Limb (tissue), 2 donors: ENCODE results near the gene LDLRAP1.

ENCODE experiments used
- DNase-seq, 2 donors: peaks; one replicate each; pipeline ENCODE4 v3.0.0-alpha.2; 2016; ENCODE audit errors: extremely low spot score in 2 of 2

Gene LDLRAP1

DNA sequence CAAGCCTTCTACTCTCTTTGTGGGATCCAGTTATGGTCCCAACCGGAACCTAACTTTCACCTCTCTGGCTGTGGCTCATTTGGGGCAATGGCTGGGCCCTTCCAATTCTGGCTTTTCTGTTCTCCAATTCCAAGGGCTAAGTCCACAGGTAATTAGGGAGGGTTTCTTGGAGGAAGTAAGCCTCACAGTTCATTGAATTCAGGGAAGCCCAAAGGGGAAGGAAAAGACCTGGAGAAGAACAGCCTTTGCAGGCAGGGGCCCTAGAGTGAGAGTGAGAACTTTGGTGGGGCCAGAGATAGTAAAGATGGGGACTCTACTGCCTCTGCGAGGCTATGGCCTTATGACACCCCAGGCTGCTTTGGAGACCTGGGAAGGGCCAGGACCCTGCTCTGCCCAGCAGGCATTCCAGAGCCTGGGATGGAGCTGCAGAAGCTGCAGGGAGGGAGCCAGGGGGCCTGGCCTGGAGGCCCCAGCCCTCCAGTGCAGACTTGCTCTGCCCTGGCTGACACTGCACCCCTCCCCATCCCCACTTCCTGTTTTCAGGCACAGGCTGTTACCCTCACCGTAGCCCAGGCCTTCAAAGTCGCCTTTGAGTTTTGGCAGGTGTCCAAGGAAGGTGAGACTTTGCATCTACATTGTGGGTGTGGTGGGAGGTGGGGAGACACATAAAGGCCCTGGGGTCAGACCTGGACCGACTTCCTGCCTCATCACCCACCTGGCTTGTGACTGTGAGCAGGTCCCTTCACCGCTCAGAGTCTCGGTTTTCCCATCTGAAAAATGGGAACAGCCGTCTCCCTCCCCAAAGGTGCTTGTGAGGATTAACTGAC lies 18.9 kb downstream of the LDLRAP1 start:
- no peak for DNase-seq

DNA sequence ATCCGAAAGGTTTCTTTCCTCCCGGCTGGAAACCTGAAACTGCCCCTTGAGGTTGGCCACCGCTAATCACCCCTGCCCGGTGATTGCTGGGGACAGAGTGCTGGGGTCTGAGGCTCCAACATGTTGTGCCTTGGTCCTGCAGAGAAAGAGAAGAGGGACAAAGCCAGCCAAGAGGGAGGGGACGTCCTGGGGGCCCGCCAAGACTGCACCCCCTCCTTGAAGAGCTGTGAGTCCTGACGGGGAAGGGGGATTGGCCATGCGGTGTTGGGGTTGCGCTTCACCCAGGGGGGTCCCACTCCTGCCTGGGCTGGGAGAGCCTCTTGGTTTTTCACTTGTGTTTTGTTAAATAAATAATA lies 19.5 kb downstream of the LDLRAP1 start:
- no peak for DNase-seq

DNA sequence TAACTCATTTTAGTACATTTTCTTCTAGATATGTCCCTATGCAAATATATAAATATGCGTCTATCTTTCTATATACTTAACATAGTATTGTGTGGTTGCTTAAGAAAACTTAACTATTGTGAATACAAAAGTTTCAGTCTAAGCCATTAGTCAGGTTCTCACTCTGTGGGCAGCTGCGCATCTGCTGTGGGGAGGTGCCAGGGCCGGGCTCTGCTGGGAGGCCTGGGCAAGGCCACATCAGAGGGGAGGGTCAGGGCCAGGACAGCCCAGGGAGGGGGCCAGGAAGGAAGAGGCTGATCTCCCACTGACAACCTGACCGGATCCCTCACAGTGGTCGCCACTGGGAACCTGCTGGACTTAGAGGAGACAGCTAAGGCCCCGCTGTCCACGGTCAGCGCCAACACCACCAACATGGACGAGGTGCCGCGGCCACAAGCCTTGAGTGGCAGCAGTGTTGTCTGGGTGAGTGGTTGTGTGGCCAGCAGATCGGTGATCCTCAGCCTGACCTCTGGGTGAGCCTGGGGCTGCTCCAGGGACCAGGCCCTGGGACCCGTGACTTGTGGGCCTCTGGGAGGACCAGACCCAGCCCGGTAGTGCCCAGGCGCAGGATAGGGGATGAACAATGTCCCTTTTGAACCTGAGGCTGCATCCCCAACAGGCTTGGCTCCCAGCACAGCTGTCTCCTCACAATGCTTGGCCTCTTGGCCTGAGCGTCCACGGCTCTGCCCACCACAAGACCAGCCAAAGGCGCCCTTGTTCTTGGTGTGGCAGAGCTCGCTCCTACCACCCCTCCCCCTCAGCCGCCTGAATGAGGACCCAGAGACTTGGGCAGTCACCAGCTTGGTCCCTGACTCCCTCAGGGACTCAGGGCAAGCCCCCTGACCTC lies 20.2 kb downstream of the LDLRAP1 start:
- no peak for DNase-seq

DNA sequence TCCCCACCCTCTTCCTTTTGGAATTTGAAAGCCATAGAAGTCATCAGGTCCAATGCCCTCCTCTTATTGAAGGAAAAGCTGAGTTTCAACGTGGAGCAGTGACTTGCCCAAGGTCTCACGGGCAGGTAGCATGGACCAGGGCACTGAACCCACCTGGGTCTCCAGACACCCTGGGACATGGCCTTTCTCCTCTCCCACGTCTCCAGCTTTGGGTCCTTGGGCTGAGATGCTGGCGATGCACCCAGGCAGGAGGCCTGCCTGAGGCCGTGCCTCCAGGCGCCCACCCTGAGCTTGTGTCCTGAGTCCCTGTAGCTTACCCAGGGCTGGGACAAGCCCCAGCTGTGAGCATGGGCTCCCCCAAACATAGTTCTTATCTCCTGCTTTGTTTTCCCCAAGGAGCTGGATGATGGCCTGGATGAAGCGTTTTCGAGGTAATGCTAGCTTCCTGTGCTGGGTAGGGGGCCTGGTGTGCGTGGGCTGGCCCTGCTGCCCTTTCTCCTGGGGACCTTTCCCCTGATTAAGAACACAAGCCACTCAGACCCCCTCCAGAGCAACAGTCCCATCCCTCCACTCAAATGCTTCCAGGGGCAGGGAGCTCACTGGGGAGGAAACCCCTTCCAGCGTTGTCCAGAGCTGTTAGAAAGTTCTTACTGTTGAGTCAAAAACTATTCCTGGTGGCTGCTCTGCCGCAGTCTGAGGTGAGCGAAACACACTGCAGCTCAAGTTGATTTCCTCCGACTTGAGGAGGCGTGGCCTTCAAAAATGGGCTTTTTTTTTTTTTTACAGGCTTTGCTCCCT lies 21.6 kb downstream of the LDLRAP1 start:
- DNase-seq = no peak

DNA sequence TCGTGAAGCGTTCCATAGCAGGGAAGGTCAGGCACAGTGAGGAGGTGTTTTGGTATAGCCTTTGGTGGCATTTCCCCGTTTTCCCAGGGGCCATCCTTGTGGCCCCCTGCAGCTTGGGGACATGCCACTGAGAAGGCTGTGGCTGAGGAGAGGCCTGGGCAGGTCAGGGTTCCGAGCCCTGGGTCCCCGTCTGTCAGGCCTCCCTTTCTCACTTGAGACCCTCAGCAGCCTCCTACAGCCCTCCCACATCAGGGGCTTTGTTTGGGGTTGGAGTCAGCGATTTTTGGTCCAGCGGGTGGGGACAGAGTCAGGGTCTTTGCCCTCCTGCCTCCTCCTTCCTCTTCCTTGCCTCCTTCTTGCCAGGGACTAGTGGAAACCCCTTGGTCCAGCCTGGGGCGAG lies 22.2 kb downstream of the LDLRAP1 start:
- DNase-seq = no peak

DNA sequence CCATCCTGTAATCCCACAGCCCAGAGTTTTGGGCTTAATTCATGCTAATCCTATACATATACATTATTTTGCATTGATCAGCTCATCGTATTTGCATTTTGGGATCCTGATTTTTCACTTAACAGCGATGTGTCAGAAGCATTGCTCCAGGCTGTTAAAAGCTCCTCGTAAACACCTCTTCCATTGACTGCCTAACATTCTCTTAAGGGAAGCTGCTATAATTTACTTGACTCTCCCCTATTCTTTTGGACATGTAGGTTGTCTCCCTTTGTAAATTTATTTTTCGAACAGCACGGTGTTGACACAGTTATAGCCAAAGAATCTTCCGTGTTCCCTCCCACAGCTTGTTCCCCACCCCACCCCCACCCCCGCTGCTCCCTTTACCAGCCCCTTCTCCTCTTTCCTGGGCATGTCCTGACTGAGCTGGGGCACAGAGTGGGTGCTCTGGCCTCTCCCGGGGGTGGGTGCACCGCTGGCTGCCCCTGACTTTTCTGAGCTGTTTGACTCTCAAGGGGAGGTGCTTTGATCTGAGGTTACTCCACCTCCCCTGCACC lies 22.8 kb downstream of the LDLRAP1 start:
- no peak for DNase-seq

DNA sequence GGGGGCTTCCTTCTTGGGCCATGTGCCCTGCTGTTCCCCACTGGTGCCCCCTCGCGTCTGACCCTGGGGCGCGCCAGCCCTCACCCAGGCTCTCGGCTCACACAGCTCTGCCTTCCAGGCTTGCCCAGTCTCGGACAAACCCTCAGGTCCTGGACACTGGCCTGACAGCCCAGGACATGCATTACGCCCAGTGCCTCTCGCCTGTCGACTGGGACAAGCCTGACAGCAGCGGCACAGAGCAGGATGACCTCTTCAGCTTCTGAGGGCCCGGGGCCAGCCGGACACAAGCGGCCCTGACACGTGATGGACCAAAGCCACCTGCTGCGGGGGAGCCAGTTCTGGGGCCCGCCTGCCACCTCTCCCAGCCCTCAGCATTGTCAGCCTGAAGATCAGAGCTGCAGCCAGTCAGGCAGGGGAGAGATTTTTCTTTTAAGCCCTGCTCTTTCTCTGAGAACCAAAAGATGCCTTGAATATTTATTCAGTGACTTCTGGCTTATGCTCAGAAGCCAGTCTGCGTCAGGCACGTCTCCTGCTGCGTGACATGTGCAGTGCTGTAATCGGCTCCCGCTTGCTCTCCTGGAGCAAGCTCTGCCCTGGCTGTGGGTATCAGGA lies 23.4 kb downstream of the LDLRAP1 start:
- no peak for DNase-seq

DNA sequence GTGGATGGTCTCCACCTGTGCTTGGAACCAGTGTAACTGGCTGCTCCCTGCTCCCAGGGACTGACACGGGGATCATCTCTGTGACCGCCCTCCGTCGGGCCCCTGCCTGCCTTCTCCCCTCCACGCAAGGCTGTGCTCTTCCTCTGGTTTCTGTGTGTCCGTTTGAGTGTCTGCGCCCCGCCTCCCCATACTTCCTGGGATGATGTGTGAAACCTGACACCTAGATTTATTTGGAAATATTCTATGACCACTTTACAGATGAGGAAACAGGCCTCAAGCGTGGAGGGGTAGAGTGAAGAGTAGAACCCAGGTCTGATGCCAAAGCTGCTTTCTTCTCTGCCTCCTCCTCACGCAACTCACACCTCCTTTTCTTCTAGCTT lies 24.3 kb downstream of the LDLRAP1 start:
- no peak for DNase-seq

DNA sequence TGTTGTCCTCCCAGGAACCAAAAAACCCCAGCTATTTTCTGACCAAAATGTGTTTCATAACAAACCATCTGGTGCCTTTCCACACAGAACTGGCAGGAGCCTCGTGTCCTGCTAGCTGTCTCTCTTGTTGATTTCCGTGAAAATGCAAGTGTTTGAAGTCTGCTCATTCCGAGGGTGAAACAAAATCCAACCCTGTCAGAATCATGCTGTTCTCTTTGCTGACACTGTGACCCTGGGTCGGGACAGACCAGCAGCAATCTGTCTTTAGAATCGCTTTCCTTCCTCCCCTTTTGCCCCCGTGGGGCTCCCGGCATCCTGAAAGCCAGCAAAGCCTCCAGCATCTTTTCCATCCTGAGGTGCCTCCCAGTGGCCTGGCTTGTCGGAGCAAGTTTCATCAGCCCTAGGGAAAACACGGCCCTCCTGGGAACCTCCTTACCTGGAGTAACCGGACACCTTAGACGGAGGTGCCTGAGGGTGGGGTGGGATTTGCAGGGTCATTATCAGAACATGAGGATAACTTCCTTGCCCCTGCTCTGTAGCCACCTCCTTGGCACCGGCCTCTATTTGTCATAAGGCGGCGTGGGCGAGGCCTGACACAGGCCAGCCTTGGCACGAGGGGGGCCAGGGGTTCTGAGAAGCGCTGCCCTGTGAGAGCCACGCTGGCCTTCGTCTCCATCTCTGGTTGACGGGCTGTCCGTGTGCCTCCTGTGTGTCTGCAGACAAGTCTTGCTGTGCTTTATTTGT lies 24.9 kb downstream of the LDLRAP1 start:
- DNase-seq = no peak

DNA sequence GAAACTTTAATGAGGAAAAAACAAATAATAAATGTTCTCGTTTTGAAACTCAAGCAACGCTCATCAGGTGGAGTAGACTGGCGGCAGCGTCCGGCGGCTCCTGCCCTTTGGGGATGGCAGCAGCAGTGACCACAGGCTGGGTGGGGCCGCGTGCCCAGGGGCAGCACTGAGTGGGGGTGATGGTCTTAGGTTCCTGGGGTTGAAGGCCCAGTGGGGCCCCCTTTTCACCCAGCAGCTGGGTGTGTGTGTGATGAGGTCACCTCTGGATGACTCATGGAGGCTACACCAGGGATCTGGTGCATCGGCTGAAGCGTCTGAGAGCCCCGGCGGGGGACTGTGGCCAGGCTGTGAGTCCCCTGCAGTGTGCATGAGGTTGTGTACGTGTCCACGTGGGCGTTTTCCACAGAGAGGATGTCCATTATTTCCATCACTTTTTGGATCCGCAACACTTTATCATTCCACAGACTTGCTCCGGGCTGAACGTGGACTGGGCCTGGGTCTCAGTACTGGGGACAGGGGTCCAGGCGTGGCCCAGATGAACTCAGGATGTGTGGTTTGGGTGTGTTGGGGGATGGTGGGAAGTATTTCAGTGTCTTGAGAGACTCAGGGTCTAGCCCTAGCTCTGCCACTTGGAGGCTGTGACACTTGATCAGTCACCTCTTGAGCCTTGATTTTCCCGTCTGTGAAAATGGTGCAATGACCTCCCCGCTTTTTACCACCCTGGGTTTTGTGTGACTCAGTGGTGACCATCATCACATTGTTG lies 25.6 kb downstream of the LDLRAP1 start:
- no peak for DNase-seq

DNA sequence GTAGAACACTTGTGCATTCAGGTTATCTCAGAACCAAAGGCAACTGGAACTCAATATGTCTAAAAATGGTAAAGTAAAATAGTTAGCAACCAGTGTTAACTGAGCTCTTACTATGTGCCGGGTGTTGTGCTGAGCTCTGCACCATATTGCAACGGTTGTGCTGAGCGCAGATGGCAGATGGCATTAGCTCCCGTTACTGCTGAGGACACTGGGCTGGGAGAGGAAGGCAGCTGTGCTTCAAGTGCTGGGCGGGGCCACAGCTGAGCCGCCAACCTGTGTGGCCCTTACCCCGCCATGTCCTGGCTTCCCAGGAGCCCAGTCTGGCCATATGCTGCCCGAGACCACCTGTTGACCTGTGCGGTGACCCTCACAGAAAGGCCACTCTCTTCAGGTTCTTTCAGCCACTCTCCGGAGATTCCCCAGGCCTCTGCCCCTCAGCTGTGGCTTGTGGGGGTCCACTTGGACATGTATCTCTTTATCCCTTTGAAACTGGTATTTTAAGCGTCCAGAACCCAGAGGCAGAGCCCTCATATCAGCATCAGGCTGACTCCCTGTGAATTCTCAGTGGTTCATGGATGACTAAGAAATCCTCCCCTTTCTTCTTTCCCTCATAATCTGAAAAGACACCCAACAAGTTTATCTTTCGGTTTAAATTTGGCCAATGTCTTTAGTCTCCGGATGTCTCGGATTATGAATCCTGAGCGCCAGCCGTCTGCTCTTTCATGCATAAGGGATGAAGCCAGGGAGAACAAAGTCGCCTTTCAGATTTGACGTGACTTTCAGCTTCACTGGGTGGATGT lies 26.4 kb downstream of the LDLRAP1 start:
- no peak for DNase-seq

DNA sequence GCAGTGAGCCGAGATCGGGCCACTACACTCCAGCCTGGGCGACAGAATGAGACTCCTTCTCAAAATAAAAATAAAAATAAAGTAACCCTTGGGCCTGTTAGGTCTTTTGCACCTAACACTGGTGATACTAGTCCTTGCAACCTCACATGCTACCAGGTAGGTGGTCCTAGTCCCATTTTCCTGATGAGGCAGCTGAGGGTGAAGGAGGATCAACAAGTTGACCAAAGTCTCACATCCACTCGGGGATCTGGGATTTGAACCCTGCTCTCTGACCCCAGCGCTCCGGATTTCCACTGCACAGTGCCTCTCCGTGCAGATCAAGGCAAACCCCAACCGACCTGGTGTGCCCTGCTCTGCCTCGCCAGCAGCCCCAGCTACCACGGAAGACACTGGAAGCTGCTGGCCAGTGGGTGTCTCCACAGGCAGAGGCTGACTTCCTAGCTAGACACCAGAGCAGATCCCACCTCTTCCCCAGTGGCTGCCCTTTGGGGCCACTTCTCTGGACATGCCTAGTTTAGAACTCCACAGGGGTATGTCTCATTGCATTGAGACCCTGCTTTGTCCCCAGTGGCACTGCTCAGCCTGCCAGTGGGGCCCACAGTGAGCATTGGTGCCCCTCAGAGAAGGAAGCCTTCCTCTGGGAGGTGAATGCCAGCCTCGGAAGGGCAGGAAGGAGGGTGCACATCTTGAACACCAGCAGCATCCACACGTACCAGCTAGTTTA lies 27.6 kb downstream of the LDLRAP1 start:
- no peak for DNase-seq

DNA sequence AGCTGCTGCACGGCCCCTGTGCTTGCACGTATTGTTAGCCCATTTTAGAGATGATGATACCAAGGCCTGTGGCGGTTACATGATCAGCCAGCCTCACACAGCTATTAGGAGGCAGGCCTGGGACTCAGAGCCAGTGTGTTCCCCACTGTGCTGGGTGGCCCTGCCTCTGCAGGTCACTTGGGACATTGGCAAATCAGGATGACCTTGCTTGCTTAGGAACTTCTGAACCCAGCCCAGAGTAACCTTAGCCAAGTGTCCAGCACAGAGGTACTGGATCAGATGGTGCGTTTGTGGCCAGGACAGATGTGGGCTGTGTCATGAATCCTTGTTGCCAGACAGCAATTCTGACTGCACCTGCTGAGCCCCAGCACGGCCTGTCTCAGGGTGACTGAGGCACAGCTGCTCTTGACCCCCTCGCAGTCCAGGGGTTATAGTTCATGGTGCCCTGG lies 28.1 kb downstream of the LDLRAP1 start:
- no peak for DNase-seq

DNA sequence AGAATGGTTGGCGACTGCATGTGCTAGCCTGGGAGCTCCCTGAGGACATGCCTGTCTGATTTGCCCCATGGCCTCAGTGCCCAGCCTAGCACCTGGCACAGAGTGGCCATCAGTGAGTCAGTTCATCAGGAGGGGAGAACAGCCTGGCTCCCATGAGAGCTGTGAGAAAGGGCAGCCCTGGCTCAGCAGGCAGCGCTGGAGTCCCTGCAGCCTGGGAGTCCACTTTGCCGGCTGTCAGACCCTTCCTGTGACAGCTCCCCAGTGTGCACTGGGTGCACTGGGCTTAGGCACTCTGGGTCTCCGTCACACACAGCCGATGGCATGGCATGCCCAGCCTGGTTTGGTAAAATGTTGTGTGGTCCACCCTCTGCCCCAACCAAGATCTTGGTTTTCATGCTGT lies 28.7 kb downstream of the LDLRAP1 start:
- no peak for DNase-seq

DNA sequence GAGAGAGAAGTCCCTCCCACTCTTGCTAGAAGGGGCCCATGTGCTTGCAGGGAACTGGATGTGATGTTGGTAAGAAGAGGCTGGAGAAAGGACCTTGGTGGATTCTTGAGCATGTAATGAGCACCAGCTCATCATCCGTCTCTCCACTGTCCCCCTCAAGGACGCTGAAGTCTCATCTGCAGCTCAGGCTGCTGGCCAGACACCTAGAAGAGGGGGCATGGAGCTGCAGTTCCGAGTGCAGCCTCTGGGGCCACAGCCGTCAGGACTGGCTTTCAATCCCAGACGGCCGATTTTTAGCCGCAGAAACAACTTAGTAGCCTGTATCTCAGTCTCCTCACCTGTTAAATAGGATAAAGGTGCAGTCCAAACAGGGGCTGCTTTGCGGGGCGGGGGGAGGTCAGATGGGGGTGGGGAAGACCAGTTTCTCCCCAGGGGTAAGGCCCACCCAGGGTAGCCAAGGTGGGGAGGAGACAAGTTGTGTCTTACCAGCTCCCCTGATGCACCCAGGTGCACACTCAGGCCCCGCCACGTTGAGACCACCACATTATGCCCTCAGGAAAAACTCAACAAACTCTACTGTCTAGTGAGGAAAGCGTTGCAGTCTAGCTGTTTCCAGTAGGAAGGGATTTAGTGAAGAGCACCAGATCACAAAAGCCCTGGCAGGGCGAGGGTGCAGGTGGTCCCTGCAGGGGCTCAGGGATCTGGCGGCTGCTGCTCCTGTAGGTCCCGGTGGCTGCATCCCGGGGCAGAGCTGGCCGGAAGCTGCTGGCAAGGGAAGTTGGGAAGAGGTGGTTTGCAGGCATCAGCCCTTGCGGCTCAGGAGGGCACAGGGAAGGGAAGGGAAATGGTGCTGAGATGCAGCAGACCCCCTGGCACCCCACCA lies 29.5 kb downstream of the LDLRAP1 start:
- no peak for DNase-seq

DNA sequence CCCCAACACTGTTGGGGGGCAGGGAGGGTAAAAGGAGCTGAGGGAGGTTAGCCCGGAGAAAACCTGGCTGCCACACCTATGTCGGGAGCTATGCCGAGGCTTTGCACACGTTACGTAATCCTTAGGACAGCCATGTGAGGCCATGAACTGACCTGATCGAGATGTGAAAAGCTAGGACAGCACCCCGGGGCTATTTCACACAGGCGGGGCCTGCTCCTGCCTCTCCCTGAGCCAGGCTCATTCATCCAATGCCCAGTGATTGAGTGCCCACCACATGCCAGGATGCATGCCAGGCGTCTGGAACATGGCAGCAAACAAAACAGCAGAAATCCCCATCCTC lies 30.2 kb downstream of the LDLRAP1 start:
- DNase-seq = no peak

DNA sequence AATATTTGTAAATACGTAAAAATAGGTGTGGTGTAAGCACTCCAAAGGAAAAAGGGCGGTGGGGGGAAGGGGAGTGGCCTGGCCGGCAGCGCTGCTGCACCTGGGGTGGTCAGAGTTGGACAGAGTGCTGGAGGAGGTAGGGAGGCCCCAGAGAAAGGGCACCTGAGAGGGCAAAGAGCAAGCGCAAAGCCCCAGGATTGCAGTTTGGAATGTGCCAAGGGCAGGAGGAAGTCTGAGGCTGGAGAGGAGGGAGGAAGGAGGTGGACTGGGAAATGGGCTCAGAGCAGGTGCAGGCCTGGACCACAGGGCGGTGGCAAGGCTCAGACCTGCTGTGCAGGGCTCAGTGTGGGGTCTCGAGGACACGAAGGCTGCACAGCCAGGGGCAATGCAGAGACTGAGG lies 30.6 kb downstream of the LDLRAP1 start:
- DNase-seq = no peak
